Adrenal gland (tissue), 12 donors: ENCODE measurements around the gene OTC. TPM values are rescaled to one million over a fixed set of nuclear protein-coding genes. Genes with fewer than 3 reads are reported as not detected.

Source experiments
- DNase-seq, 7 donors: peaks; one replicate each; pipeline ENCODE4 v3.0.0-alpha.2; 2019 to 2020
- H3K27ac ChIP-seq, 5 donors: fragments of 200-600 bp; sonication (generic) in 4 of 5; 1 replicate in 3 of 5; 2 replicates in 2 of 5; pipeline versions ENCODE4 v1.5.1 to v1.8.0; 2016 to 2020; ENCODE audit warnings: mild to moderate bottlenecking in 1 of 5
- H3K27me3 ChIP-seq: fragments of 200-600 bp; 2 replicates; pipeline ENCODE4 v1.8.0; 2021
- H3K36me3 ChIP-seq, 2 donors: fragments of 200-600 bp; replicated peaks in 1 of 2; 1 replicate in 1 of 2; 2 replicates in 1 of 2; pipeline versions ENCODE4 v1.5.1 to v1.8.0; 2018 to 2022
- H3K4me1 ChIP-seq, 2 donors: fragments of 200-600 bp; replicated peaks in 1 of 2; 1 replicate in 1 of 2; 2 replicates in 1 of 2; pipeline versions ENCODE4 v1.5.1 to v1.8.0; 2018 to 2021
- H3K4me3 ChIP-seq, 4 donors: fragments of 200-600 bp; sonication (generic) in 3 of 4; one replicate each; pipeline ENCODE4 v1.5.1; 2016 to 2018
- H3K9me3 ChIP-seq, 3 donors: fragments of 200-600 bp; sonication (generic) in 1 of 3; replicated peaks in 1 of 3; 1 replicate in 2 of 3; 2 replicates in 1 of 3; pipeline versions ENCODE4 v1.5.1 to v1.8.0; 2016 to 2021
- POLR2A ChIP-seq, 2 donors: fragments of 450-650 bp; IDR thresholded peaks; one replicate each; pipeline ENCODE4 v1.6.1; 2017; ENCODE audit warnings: antibody characterized with exemption in 2 of 2, mild to moderate bottlenecking in 2 of 2, moderate library complexity in 1 of 2
- WGBS, 4 donors: extraction: QIAGEN DNeasy Blood & Tissue Kit in 2 of 4; methylation state at CpG; one replicate each; pipeline versions ENCODE4 v1.1.5 to v1.1.7; 2013 to 2017; 5-methylcytosine and 5-hydroxymethylcytosine counted together
- intact Hi-C, 2 donors: fragments of 100-400 bp; cut with DNase I; formaldehyde crosslinking; loops; one replicate each; pipeline versions ENCODE4 v1.14.1 to v1.15.0; 2022 to 2023
- polyA plus RNA-seq, 3 donors: library from polyadenylated mRNA; stranded (reverse); fragments of 200-250 nt in 2 of 3; fragments of 350-450 nt in 1 of 3; fragmentation: Illumina TruSeq in 1 of 3; extraction: RNeasy Lipid Tissue Mini Kit (QIAGEN cat#74804) in 1 of 3; gene quantifications; one replicate each; pipeline ENCODE4 v1.2.3, GENCODE V29; 2013 to 2014
- total RNA-seq, 9 donors: library from RNA; depleted of rRNA in 4 of 9; stranded (reverse); fragments of >200 nt in 4 of 9; fragments of 120-200 nt in 1 of 9; fragmentation: NEBNext Ultra II Directional in 1 of 9; extraction: Animal tissue kit (Norgen Biotek cat#: 25700) in 1 of 9; gene quantifications; one replicate each; pipeline versions ENCODE4 v1.1.0 to v1.2.4, GENCODE V29; 2013 to 2023
- TF ChIP-seq, protein P1 (sequence below), 6 experiments: fragments of 450-650 bp in 4 of 6; fragments of 200-600 bp in 2 of 6; sonication (generic) in 1 of 6; IDR thresholded peaks; 1 replicate in 5 of 6; 2 replicates in 1 of 6; pipeline versions ENCODE4 v1.5.1 to v1.8.0; 2016 to 2021; ENCODE audit warnings: antibody characterized with exemption in 6 of 6, mild to moderate bottlenecking in 2 of 6, moderate library complexity in 1 of 6
- donor health status: healthy with polysubstance abuse.
- donor health status: Bipolar disorder and iron deficiency.
- donor health status: DM: yes; HTN: yes; CAD: no.
- donor health status: DM: no; HTN: no; CAD: no.
- donor health status: DM: no; HTN: no; CAD: no.
- donor health status: DM: yes; HTN: yes; CAD: no.

Gene OTC
- total and polyA plus RNA-seq, 12 donors = 0.14 to 0.54 (median 0.21) TPM; not detected in 8

DNA sequence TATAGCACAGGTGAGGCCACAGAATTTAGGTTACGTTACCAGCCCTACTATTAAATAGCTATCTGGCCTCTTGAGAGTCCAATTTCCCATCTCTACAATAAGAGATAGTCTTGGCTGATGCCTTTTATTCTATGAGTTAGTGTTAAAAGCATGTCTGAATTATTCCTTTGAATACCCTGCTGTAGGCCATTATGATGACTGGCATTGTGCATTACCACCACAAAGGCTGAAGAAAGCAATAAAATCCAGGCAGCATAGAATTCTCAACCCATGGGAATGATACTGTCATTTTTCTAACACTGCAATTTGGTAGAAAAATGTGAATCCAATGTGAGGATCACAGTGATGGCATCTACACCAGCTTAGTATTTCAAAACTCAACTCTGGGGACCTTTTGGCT is 51.4 kb downstream of the OTC start:
- Histone ChIP-seq H3K4me3 (no peak overlapping the region), H3K36me3 (no peaks in the 10 kb centered on the region), H3K27ac (no peak overlapping the region), H3K27me3 (peaks cover 11% of the 10 kb centered on the region), H3K9me3 (no peaks in the 10 kb centered on the region), H3K4me1 (peaks cover 0 to 4% of the 10 kb centered on the region in 2 donors)
- TF ChIP-seq, protein P1, sequence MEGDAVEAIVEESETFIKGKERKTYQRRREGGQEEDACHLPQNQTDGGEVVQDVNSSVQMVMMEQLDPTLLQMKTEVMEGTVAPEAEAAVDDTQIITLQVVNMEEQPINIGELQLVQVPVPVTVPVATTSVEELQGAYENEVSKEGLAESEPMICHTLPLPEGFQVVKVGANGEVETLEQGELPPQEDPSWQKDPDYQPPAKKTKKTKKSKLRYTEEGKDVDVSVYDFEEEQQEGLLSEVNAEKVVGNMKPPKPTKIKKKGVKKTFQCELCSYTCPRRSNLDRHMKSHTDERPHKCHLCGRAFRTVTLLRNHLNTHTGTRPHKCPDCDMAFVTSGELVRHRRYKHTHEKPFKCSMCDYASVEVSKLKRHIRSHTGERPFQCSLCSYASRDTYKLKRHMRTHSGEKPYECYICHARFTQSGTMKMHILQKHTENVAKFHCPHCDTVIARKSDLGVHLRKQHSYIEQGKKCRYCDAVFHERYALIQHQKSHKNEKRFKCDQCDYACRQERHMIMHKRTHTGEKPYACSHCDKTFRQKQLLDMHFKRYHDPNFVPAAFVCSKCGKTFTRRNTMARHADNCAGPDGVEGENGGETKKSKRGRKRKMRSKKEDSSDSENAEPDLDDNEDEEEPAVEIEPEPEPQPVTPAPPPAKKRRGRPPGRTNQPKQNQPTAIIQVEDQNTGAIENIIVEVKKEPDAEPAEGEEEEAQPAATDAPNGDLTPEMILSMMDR (IDR thresholded peaks at IDR 0.05) = no peak
- TF ChIP-seq POLR2A (IDR thresholded peaks at IDR 0.05) = no peak
- no peak for DNase-seq
- WGBS, 4 donors = 84 to 100% (median 89%) methylated on average over 1 of the region's 1 CpG
- intact Hi-C loops = no loop called here

DNA sequence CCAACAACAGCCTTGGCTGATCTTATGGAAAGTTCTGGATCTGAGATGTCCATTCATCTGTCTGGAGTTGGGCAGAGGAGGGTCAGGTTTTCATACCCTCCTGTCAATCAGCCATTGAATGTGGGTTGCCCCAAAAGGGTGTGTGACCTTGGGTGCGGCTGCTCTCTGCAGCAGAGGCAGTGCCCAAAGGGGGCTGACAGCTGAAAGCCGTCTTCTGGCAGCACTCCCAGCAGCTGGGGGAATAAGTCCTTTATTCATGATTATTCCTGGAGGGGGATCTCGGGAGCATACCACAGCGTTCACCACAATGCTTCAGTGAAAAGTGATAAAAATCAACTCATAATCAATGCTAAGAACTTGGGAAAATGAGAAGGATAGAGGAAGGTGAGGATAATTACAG is 54.7 kb downstream of the OTC start:
- Histone ChIP-seq H3K36me3 (no peaks in the 10 kb centered on the region), H3K27me3 (peaks cover 11% of the 10 kb centered on the region), H3K9me3 (no peaks in the 10 kb centered on the region), H3K27ac (no peak overlapping the region), H3K4me1 (peaks cover 0 to 4% of the 10 kb centered on the region in 2 donors), H3K4me3 (no peak overlapping the region)
- TF ChIP-seq, protein P1 (IDR thresholded peaks at IDR 0.05) = no peak
- TF ChIP-seq POLR2A (IDR thresholded peaks at IDR 0.05) = no peak
- intact Hi-C loops = no loop called here
- no peak for DNase-seq
- 41 to 71% (median 62%) methylated on average over 4 of the region's 4 CpGs for WGBS, 4 donors

GRCh38 chrX:38409289-38409688 is 56.9 kb downstream of the OTC start:
- no peak for TF ChIP-seq POLR2A (IDR thresholded peaks at IDR 0.05)
- TF ChIP-seq, protein P1 (IDR thresholded peaks at IDR 0.05) = no peak
- no peak for DNase-seq
- H3K9me3 ChIP-seq = no peaks in the 10 kb centered on the region
- peaks cover 0 to 4% of the 10 kb centered on the region in 2 donors for H3K4me1 ChIP-seq
- intact Hi-C loops = no loop called here
- no peak overlapping the region for H3K27ac ChIP-seq
- H3K27me3 ChIP-seq = no peaks in the 10 kb centered on the region
- H3K4me3 ChIP-seq = no peak overlapping the region
- no peaks in the 10 kb centered on the region for H3K36me3 ChIP-seq

GRCh38 chrX:38426785-38427184 is 74.4 kb downstream of the OTC start:
- DNase-seq = peak in 6 of 7 donors; percentile 39 to 64 (median 56)
- Histone ChIP-seq H3K4me1 (no peaks in the 10 kb centered on the region), H3K27ac (no peak overlapping the region), H3K9me3 (no peaks in the 10 kb centered on the region), H3K27me3 (peaks cover 7% of the 10 kb centered on the region), H3K4me3 (no peak overlapping the region), H3K36me3 (no peaks in the 10 kb centered on the region)
- intact Hi-C loops = no loop called here
- TF ChIP-seq POLR2A (IDR thresholded peaks at IDR 0.05) = no peak
- TF ChIP-seq, protein P1 (IDR thresholded peaks at IDR 0.05) = no peak
